ENCODE data around the gene SFTPB.

DNA sequence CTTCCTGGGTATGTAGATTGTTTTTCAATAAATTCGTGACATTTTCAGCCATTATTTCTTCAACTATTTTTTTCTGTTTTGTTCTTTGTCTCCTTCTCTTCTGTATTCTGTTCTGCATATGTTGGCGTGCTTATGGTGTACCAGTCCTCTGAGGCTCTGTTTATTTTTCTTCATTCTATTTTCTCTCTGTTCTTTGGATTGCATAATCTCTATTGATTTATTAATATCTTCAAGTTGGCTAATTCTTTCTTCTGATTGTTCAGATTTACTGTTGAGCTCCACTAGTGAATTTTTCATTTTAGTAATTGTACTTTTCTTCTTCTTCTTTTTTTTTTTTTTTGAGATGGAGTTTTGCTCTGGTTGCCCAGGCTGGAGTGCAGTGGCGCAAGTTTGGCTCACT, 36.0 kb upstream of the SFTPB start:
- TF ChIP-seq NFRKB (IDR thresholded peaks at IDR 0.05) = no peak
- TF ChIP-seq SUZ12 (IDR thresholded peaks at IDR 0.05) = no peak
- no peak for TF ChIP-seq L3MBTL2 (conservative IDR thresholded peaks at IDR 0.05)
- no peak for TF ChIP-seq ELF4 (IDR thresholded peaks at IDR 0.05)
- TF ChIP-seq FOXA1 (IDR thresholded peaks at IDR 0.05) = no peak
- TF ChIP-seq ARNT (IDR thresholded peaks at IDR 0.05) = no peak
- TF ChIP-seq FOXM1 (IDR thresholded peaks at IDR 0.05; ENCODE audit: borderline replicate concordance) = no peak
- no peak for TF ChIP-seq TARDBP (IDR thresholded peaks at IDR 0.05)
- no peak for TF ChIP-seq SP1 (IDR thresholded peaks at IDR 0.05)
- TF ChIP-seq CTBP1 (IDR thresholded peaks at IDR 0.05; ENCODE audit: borderline replicate concordance) = no peak
- TF ChIP-seq HDGF (IDR thresholded peaks at IDR 0.05; ENCODE audit: borderline replicate concordance) = no peak
- no peak for TF ChIP-seq ZNF384 (IDR thresholded peaks at IDR 0.05)
- no peak for TF ChIP-seq PKNOX1 (IDR thresholded peaks at IDR 0.05)
